ENCODE results near the gene DUSP8.
"Not testable (repeated sequence)": the region's sequence is repeated elsewhere in the genome, so short reads cannot be mapped to it uniquely, and the experiment has no call there.

The DUSP8 gene, protein sequence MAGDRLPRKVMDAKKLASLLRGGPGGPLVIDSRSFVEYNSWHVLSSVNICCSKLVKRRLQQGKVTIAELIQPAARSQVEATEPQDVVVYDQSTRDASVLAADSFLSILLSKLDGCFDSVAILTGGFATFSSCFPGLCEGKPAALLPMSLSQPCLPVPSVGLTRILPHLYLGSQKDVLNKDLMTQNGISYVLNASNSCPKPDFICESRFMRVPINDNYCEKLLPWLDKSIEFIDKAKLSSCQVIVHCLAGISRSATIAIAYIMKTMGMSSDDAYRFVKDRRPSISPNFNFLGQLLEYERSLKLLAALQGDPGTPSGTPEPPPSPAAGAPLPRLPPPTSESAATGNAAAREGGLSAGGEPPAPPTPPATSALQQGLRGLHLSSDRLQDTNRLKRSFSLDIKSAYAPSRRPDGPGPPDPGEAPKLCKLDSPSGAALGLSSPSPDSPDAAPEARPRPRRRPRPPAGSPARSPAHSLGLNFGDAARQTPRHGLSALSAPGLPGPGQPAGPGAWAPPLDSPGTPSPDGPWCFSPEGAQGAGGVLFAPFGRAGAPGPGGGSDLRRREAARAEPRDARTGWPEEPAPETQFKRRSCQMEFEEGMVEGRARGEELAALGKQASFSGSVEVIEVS

GRCh38 chr11:1572197-1573076 is at the start of gene DUSP8:
DUSP8 (minus strand) TSS chr11:1572271; CDS start chr11:1565826, 6,445 bp downstream.
- DNase-seq (ENCODE audit: low read depth in 2 of 2), result peak; percentile 87 to 92

- no peak for DNase-seq (ENCODE audit: low read depth in 2 of 2)
These were observed 47.4 kb upstream of the DUSP8 start for GRCh38 chr11:1619449-1619848.

GRCh38 chr11:1618231-1618630 is 46.2 kb upstream of the DUSP8 start:
- DNase-seq (ENCODE audit: low read depth in 2 of 2), result no peak

DNA sequence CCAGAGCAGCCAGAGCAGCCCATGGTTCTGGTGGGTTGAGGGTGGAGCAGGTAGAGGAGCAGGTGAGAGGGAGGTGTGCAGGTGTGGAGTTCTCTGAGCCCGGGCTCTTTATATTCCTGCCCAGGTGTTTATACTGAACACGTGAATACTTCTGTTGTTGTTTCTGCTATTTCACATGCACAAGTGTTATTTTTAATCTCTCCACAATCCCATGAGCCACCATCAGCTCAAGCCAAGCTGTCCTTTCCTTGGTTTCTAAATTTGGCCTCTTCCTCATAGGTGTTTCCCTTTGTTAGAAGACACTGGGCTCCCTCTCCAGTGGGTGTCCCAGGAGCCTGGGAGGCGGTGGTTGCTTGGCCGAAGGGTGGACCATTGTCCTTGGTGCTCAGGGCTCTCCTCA is 36.3 kb upstream of the DUSP8 start, which contains the start of gene KRTAP5-3:
Gene KRTAP5-3, minus strand, starts transcription at position 101 of the 400 bp plus-strand sequence. Its CDS starts 78 bp downstream, at position 23.
- DNase-seq (ENCODE audit: low read depth in 2 of 2), result no peak

GRCh38 chr11:1607901-1608300 is 35.8 kb upstream of the DUSP8 start:
- not testable (repeated sequence) for DNase-seq (ENCODE audit: low read depth in 2 of 2)

GRCh38 chr11:1607156-1607845 is 35.2 kb upstream of the DUSP8 start:
- DNase-seq (ENCODE audit: low read depth in 2 of 2), result not testable (repeated sequence)

DNA sequence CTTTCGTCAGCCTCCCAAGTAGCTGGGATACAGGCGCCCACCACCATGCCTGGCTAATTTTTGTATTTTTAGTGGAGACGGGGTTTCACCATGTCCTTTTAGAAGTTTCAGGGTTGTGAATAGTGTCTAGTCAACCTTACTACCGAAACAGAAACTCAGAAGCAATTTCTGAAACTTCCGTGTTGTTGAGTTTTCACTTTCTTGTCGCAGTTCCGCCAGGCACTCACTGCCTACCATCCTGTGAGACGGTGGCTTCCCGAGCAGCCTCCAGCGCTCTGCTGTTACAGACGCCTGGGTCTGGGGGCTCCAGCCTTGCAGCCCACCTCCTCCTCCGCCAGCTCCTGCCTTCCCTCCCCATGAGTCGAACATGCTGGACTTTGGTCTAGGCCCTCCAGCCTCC is 33.9 kb upstream of the DUSP8 start:
- DNase-seq (ENCODE audit: low read depth in 2 of 2), result not testable (repeated sequence)

- no peak for DNase-seq (ENCODE audit: low read depth in 2 of 2)
These were observed 32.6 kb upstream of the DUSP8 start for GRCh38 chr11:1604711-1605110.

DNA sequence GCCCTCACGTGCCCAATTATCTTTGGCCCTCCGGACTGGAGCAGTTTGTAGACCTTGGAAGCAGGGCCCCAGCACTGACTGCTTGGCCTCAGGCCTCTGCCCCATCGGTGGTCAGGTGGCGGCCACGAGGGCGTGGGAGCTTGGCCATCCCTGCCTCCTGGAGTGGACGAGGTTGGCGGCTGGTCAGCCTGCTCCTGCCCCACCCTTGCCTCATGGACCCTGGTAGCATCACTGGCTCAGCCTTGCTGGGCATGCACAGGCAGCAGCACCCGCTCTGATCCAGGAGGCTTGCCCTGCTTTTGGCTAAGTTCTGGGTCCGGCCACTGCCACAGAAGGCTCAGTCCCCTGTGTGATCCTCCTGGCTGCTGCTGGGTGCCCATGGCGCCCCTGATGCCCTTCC is 32.1 kb upstream of the DUSP8 start:
- DNase-seq (ENCODE audit: low read depth in 2 of 2), result no peak

GRCh38 chr11:1603629-1604028 is 31.6 kb upstream of the DUSP8 start:
- no peak for DNase-seq (ENCODE audit: low read depth in 2 of 2)

GRCh38 chr11:1601663-1602062 is 29.6 kb upstream of the DUSP8 start:
- not testable (repeated sequence) for DNase-seq (ENCODE audit: low read depth in 2 of 2)

DNA sequence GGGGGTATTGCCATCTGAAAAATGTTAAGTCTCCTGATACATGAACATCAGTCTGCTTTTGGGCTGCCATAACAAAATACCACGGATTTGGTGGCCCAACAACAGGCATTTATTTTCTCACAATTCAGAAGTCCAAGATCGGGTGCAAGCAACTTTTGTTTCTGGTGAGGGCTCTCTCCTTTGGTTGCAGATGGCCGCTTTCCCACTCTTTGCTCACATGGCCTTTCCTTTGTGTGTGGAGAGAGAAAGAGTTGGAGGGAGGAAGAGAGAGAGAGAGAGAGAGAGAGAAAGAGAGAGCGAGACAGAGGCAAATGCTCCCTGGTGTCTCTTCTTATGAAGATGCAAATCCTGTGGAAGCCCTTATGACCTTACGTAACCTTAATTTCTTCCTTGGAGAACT is 28.6 kb upstream of the DUSP8 start:
- no peak for DNase-seq (ENCODE audit: low read depth in 2 of 2)

DNA sequence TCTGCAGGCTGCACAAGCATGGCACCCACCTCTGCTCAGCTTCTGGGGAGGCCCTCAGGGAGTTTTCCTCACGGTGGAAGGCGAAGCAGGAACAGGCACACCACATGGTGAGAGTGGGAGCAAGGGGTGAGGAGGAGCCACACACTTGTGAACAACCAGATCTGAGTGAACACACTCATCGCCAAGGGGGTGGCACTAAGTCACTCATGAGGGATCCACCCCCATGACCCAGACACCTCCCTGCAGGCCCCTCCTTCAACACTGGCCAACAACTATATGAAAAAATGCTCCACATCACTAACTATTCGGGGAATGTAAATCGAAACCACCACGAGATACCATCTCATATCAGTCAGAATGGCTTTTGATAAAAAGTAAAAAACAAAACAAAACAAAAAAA is 26.7 kb upstream of the DUSP8 start:
- no peak for DNase-seq (ENCODE audit: low read depth in 2 of 2)

- not testable (repeated sequence) for DNase-seq (ENCODE audit: low read depth in 2 of 2)
These were observed 26.3 kb upstream of the DUSP8 start for GRCh38 chr11:1598406-1598805.

DNA sequence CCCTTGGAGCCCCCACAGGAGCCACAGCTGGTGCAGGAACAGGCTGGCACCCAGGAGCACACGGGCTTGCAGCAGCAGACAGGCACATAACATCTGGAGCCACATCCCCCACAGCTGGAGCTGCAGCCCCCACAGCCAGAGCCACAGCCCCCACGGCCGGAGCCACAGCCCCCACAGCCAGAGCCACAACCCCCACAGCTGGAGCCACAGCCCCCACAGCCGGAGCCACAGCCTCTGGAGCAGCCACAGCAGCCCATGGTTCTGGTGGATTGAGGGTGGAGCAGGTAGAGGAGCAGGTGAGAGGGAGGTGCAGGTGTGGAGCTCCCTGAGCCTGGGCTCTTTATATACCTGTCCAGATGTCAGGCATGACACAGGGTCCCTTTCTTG is 25.9 kb upstream of the DUSP8 start, which contains the start of gene KRTAP5-2:
Gene KRTAP5-2, minus strand, starts transcription at position 301 of the 387 bp plus-strand sequence. Its CDS starts 44 bp downstream, at position 257.
- DNase-seq (ENCODE audit: low read depth in 2 of 2), result no peak

DNA sequence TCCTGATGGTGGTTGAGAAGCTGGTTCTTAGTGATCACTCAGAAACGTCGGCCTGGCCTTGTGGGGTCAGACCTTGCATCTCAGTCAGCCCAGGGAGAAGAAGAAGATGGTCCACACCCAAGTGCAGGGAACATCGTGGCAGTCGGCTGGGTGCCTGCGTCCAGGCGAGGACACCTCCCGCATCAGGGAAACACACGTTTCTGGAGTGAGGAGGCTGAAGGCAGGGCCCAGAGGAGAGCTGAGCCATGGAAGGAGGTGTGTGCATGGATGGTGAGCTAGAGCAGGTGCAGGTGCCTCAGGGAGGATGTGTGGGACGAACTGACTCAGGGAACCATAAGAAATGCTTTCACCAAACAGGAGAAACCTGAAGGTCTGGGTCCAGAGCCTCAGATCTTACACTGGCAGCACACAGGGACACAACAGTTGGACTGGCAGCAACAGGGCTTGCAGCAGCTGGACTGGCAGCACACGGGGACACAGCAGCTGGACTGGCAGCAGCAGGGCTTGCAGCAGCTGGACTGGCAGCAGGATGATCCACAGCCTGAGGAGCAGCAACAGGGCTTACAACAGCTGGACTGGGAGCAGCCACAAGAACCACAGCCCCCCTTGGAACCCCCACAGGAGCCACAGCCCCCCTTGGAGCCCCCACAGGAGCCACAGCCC is 25.4 kb upstream of the DUSP8 start:
- no peak for DNase-seq (ENCODE audit: low read depth in 2 of 2)

- DNase-seq (ENCODE audit: low read depth in 2 of 2), result not testable (repeated sequence)
These were observed 24.6 kb upstream of the DUSP8 start for GRCh38 chr11:1596576-1597121.

DNA sequence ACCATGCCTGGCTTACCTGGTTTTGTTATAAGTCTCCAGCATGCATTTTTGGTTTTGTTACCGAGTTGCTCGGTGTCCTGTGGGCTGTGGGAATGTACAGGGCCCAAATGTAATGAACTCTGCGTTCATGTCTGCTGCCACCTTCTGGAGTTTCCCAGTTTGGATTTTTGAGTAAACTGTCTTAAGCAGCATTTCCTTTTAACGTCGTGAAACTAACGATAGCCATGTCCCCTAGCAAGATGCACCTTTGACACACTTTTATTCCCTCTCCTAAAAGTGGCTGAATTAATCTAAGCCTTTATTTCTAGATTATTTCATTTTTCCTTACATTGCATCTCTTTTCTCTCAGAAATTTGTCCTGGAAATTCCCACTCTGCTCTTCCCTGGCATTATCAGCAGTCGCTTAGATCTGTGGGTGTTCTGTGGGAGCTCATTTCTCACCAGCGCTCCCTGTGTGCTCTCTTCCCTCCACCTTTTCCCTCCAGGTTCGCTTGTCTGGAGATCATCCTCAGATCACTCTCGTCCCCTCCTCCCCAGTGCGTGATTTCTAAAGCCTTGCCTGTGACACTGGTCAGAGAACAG is 24.0 kb upstream of the DUSP8 start:
- not testable (repeated sequence) for DNase-seq (ENCODE audit: low read depth in 2 of 2)

DNA sequence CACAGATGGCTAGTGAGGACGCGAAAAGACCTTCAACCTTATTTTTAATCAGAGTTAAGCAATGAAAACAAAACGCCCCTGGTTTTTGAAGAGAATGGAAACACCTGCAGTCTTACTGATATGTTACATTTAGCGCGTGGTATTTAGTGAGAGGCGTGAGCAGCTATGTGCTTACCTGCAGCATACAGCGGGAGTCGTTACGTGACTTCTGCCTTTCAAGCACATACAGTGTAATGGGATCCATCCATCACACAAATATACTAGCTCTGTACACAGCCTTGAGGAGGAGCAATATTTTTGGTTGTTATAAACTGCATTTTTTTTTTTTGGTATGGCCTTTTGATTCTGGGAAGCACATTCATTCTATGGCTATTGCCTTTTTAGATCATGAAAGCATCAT is 20.6 kb upstream of the DUSP8 start:
- no peak for DNase-seq (ENCODE audit: low read depth in 2 of 2)

DNA sequence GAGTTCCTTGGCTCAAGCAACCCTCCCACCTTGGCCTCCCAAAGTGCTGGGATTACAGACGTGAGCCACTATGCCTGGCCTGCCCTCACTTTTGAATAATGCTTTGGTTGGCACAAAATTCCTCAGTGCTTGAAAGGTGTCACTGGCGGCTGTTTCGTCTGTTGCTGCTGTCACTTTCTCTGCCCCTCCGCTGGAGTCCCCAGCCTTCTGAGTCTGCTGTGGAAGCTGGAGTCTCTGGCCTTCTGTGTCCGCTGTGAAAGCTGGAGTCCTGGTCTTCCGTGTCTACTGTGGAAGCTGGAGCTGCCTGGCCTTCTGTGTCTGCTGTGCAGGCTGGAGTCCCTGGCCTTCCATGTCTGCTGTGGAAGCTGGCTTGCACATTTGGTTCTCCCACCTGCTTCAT is 17.9 kb upstream of the DUSP8 start:
- DNase-seq (ENCODE audit: low read depth in 2 of 2), result no peak

Data from stimulated activated CD8-positive, alpha-beta memory T cell treated with anti-CD3 and anti-CD28 coated beads, Interleukin-7, amount 100 ng/mL, for 1 hour (primary cell).